NCI-H2107 treated with DMSO at 0.1 percent for 48 hours (cell line): ENCODE measurements around the gene TMEM120B.
"Not testable (repeated sequence)": the region's sequence is repeated elsewhere in the genome, so short reads cannot be mapped to it uniquely, and the experiment has no call there.

ENCODE experiments used
- DNase-seq: peaks from one replicate; lab custom pipeline; 2025; ENCODE audit not compliant: unreplicated experiment; lab: John Stamatoyannopoulos, UW

The TMEM120B gene

GRCh38 chr12:121789800-121790728 is 77.5 kb downstream of the TMEM120B start:
- no peak for DNase-seq

GRCh38 chr12:121790785-121791184 is 78.2 kb downstream of the TMEM120B start:
- not testable (repeated sequence) for DNase-seq

GRCh38 chr12:121791671-121792551 is 79.4 kb downstream of the TMEM120B start:
- DNase-seq: no peak

- no peak for DNase-seq
These were observed 80.3 kb downstream of the TMEM120B start for GRCh38 chr12:121792607-121793439.

GRCh38 chr12:121793440-121793837 is 80.9 kb downstream of the TMEM120B start, which contains the start of gene RHOF:
Gene RHOF, minus strand, starts transcription at chr12:121793688. Its CDS starts 55 bp downstream, at chr12:121793633.
- no peak for DNase-seq

- DNase-seq: peak; percentile 72
These were observed 81.4 kb downstream of the TMEM120B start for GRCh38 chr12:121793838-121794533.

DNA sequence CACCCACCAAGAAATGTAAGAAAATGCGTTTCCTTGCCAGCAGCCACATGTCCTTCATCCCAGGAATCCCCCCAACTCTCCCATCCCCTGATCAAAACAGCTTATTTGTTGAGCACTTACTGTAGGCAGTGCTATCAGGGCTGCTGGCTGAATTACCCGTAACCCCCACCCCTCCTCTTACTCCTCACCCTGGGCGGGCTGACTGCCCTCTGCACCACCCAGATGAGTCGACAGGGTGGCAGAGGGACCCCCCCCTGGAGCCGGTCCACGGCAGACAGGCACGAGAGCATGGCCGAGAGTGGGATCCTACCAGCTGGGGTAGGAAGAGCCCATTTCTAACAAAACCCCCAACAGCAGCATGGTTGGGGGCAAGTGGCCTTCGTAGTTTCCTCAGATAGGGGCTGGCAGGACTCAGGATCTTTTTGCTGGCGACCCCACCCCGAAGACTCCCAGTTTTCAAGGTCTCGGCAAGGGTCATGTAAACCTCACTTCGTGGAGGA is 82.0 kb downstream of the TMEM120B start:
- no peak for DNase-seq

DNA sequence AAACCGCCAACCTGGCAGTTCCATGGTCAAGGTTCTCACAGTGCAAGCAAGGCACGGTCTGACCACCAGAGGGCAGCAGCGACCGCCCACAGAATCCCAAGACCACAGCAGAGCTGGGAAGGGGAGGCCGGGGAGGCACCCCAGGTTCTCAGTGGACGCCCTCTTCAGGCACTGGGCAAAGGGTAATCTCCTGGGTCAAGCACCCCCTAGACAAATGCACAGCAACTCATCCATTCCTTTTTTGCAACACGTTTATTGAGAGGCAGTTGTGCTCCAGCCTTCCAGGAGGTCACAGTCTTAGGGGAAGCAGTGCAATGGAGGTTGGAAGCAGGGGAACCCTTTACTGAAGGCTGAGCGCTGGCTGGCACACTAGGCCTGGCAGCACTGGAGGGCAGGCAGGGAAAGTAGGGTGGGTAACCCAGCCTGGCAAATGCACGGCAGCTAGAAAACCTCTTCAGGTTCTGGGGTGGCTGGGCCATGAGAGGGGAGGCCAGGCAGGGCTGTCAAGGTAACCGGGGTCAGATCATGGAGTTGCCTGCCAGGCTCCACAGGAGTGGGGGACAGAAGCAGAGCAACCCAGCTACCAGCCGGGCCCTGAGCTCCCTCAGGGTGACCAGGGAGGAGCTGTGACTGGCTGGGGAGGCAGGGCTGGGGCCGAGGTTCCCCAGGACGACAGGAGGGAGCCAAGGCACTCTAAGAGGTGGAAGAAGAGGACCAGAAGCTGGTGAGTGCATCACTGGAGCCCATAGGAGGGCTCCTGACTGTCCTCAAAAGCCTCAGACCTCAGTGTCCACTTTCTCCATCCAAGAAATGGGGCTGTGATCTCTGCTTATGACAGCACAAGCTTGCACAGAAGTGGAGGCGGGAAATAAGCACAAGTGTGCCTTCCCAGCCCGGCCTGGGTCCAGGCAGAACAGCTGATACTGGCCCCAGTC is 82.7 kb downstream of the TMEM120B start:
- DNase-seq: peak; percentile 57

GRCh38 chr12:121796855-121797751 is 84.6 kb downstream of the TMEM120B start:
- DNase-seq: peak; percentile 61

- DNase-seq: peak; percentile 91
These were observed 85.6 kb downstream of the TMEM120B start for GRCh38 chr12:121797937-121798786.

DNA sequence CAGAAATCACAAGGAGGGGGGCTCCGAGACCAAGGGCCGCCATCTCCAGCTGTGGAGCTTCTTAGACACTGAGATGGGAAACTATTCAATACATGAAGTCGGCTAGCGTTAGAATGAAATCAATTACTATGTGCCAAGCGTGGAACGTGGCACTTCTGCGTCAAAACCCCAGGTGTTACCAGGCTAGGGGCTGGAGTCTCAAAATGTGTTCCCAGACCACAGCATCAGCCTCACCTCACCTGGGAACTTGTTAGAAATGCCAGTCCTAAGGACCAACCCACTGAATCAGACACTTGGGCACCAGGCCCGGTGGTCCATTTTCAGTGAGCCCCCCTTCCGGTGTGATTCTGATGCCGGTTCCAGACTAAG is 86.2 kb downstream of the TMEM120B start:
- no peak for DNase-seq

DNA sequence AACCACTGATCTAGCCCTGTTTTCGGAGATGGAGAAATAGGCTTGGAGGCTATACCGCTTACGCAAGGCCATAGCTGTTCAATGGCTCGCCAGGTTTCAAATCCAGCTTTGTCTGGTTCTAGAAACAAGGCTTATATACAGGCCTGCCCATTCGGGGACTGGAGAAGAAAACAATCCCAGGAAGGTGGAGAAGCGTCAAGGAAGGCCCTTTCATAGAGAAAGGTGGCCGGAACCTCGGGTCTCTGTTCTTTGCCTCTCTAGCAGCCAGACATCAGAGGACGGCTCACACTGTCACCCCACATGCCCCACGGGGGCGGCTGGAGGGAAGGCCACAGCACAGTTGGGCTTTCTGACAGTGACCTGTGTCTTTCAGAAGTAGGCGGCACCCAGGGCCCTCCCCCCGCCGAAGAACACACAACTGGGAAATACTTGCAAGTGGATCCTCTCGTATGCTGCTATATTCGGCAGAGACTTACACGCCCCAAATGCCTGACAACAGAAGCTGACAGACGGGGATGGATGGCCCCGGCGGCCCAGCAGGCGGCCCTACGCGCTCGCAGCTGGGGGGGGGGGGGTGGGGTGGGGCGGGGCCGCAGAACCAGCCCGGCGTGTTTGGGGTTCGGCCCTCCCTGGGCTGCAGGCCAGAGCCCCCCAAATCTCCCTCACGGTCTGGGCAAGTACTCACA is 86.7 kb downstream of the TMEM120B start:
- peak; percentile 71 for DNase-seq

DNA sequence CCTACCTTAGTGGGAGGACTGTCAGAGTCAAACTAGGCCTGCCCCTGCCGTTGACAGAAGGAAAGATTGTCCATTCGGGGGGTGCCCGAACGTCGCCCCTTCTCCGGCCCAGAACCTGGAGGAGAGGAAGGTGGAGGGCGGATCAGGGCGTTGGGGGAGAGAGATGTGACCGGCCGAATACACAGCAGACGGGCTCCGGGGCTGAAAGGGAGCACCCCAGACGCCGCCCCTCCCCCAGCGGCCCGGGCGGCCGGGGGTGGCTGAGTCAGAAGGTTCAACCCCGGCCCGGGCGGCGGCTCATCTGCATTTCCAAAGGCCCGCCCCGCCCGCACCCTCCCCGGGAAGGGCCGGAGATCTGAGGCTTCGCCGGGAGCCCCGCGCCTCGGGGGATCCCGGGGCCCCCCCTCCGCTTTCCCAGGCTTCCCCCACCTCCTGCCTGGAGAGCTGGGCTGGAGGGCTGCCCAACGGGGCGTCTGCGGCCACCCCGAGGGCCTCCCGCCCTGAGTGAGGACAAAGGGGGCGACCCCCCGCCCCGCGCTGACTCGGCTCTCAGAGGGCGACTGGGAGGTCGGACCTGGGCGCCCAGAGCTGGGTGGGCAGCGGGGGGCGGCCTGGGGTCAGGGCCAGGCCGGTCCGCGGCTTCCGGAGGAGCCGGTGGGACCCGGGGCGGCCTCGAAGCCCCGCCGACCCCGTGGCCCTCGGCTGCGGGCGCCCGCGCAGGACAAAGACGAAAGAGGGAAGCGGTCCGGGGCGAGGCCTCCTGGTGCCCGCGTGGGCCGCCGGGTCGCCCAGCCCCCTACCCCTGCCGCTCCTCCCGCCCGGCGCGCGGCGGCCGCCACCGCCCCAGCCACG is 87.5 kb downstream of the TMEM120B start:
- peak; percentile 61 for DNase-seq

GRCh38 chr12:121800694-121801594 is 88.4 kb downstream of the TMEM120B start:
- peak; percentile 70 for DNase-seq
